HG03280 (cell line): ENCODE data around the gene EXD2.
"Not testable (repeated sequence)": the region's sequence is repeated elsewhere in the genome, so short reads cannot be mapped to it uniquely, and the experiment has no call there.

Experiments
- ATAC-seq: cut with Tn5 transposase; IDR thresholded peaks from one replicate; pipeline ENCODE4 v1.9.1; 2021; ENCODE audit warnings: mild to moderate bottlenecking, moderate library complexity; ENCODE audit not compliant: unreplicated experiment

Gene EXD2

GRCh38 chr14:69275331-69275730, 84.0 kb downstream of the EXD2 start:
- ATAC-seq, result no peak

DNA sequence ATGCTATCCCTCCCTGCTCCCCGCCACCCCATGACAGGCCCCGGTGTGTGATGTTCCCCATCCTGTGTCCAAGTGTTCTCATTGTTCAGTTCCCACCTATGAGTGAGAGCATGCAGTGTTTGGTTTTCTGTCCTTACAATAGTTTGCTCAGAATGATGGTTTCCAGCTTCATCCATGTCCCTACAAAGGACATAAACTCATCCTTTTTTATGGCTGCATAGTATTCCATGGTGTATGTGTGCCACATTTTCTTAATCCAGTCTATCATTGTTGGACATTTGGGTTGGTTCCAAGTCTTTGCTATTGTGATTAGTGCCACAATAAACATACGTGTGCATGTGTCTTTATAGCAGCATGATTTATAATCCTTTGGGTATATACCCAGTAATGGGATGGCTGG, 86.1 kb downstream of the EXD2 start:
- ATAC-seq, result not testable (repeated sequence)

- no peak for ATAC-seq
These were observed 89.5 kb downstream of the EXD2 start for GRCh38 chr14:69280746-69281291.

DNA sequence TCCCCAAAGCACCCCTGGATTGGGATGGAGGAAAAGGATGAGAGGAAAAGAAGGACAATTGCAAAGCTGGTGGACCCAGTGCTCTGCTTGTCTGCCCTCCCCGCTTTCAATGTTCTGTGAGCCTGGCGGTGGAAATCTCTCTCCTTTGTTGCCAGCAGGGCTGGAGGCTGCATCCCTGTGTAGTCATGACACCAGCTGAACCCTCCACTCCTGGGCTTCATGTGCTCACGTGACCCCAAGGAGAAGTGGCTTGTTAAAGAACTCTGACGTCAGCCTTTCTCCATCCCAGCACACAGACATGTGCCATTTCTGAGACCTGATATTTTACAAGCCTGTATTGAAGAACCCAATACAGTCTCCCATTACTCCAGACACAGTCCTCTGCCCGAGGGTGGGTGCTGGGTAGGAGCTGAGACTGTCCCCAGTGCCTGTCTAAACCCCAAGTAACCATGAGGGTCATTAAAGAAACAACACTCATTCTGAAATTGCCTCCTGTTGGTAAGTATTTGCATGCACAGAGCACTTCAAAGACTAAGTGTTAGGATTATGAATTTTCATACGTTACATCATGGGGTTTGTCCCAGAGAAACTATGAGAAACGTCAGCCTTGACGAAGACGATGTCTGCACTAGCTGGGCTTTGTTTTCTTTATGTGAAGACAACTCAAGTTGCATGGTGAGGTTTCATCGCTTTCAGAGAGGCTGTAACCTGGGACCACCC, 90.3 kb downstream of the EXD2 start:
- ATAC-seq, result peak; percentile 47

- no peak for ATAC-seq
These were observed 91.2 kb downstream of the EXD2 start for GRCh38 chr14:69282448-69282847.

DNA sequence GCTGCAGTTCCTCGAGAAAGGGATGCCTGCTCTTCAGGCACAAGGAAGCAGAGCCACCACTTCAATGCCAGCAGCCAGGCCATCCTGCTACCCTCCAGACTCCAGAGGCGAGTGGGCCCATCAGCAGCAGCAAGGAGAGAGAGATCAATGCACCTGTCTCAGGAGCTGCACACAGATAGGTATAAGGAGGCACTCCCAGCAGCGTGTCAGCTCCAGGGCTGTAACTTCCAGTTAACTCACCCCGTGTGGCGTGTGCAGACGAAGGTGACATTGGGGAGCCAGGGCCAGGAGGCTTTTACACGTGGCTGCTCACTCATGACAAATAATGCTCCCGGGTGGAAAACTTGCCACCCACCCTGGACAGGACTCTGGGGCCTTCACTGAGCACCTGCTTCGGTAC, 92.9 kb downstream of the EXD2 start:
- no peak for ATAC-seq

GRCh38 chr14:69285661-69286255, 94.5 kb downstream of the EXD2 start:
- ATAC-seq, result no peak

DNA sequence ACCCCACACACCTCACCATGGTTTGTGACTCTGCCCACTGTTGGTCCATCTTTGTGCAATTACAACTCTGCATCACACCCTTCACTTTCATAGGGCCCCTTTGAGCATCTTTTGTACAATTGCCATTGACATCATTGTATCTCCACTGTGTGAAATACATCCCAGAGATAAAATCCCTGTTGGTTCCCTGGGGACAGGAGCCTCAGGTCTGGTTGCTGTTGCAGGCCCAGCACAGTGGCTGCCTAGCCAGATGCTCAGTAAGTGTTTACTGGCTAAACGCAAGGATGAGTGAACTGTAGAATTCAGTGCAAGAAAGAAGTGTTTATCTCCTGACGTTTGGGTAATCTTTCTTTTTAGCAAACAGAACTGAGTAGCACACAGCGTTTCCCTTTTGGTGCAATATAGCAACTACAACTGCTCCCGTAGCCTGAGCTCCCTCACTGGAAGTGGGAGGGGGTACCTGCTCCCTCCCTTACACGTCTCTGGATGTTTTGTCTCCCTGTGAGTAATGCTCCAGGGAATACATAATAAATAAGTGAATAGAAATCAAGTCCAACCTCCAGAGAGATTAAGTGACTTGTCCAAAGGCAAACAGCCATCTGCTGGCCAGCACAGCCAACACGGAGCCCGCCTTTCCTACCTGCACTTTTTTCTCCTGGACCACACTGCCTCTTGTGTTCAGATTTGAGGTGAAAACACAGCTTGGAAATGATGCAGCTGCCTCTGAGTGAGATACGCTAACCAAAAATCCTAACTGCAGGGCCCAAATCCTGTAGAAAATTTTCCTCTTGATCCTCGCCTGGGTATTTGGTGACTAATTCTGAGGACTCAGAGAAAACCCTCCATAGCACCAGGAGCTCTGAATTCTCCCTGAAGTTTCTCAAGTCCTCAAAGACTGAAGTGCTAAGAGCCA, 96.1 kb downstream of the EXD2 start:
- ATAC-seq, result no peak

DNA sequence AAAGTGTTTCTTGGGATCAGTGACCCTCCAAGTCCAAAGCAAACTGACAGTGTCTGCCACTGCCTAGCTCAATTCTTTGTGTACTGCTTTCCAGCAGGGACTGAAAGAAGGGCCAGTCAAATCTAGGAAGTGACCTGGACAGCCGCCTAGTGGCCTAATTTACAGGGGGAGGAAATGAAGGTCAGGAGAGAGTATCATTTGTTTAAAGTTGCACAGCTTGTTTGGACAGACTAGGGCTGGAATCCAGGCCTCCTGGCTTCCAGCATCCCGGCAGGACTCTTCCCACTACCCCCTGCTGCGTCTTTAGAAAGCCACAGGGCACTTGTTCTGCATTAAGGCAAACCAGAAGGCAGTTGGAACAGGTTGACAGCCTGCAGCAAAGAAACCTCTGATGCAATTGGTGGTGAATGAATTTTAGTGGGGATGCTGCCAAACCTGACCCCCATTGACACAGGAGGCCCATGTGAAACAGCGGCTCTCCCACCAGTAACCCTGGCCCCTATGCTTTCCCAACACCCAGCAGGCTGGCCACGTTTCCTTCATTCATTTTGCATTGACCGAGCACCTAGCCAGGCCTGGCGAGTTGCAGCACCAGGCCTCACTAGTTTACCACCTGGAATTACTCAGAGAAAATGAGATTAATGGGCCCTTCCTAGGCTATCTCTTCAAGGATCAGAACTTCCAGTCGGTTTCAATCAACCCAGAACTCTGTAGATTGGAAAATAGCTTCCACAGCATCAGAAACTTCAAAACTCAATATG, 96.9 kb downstream of the EXD2 start:
- ATAC-seq, result no peak

- ATAC-seq, result no peak
These were observed 97.8 kb downstream of the EXD2 start for GRCh38 chr14:69288956-69289705.

GRCh38 chr14:69289811-69290520, 98.7 kb downstream of the EXD2 start:
- no peak for ATAC-seq

- not testable (repeated sequence) for ATAC-seq
These were observed 99.6 kb downstream of the EXD2 start for GRCh38 chr14:69290881-69291280.

DNA sequence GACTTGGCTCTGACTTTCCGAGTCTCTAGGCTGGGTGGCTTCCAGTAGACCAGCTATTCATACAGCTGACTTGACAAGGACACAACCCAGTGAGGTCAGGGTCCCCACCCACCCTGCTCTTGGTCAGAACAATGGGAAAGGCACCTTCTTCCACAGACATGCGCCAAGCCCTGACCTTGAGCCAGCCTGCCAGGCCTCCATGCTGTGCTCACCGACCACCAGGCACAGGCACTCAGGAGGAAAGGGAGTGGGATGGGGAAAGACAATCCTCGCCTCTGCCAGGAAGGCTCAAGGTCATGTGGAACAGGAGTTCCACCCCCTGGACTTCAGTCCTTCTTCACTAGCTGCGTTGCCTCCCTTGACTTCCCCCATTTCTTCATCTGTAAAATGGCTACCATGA, 100.1 kb downstream of the EXD2 start:
- ATAC-seq, result no peak

DNA sequence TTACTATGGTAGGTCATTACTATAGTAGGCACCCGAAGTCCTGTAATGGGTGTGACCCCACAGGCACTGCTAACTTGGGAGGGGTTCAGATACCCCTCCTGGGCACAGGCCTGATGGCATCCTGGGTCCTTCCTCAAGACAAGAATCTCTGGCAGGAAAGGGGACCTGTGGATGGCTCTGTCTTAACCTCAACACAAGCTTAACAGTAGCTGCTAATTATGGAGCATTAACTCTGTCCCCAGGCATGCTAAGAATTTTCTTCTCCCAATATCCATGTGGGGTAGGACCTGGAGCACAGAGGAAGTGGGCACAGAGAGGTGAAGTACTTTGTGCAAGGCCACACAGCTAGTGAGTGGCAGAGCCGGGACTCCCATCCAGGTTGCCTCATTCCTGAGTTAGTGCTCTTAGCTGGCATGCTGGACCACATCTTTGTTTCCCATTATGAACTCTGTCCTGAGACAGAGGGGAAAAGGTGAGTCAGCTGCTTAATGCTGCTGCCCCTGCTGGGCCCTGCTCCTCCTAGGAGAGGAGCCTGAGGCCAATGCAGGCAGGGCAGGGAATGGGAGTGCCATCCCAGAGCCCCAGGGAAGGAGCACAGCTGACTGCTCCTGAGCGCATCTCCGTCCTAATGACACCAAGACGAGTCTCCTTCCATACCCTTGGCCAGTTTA, 100.7 kb downstream of the EXD2 start:
- ATAC-seq, result no peak
